B cell (primary cell): ENCODE results near the gene ITIH3. TPM values are rescaled to one million over a fixed set of nuclear protein-coding genes. Genes with fewer than 3 reads are reported as not detected.

Experiments
- ATAC-seq: fragments of 200-7000 bp; cut with Tn5 transposase; one replicate; pipeline ENCODE4 v1.10.0; 2021; ENCODE audit warnings: low read depth, mild to moderate bottlenecking, moderate number of reproducible peaks, moderate library complexity
- CTCF ChIA-PET: fragments of 350-600 bp; sonication (Branson Sonifier 250); formaldehyde crosslinking; loops from one replicate; lab custom pipeline; 2021; ENCODE audit warnings: antibody characterized with exemption, inconsistent platforms; lab: Charles Lee
- POLR2A ChIA-PET: fragments of 350-600 bp; sonication (Branson Sonifier 250); formaldehyde crosslinking; loops from one replicate; lab custom pipeline; 2021; ENCODE audit warnings: antibody characterized with exemption; lab: Charles Lee
- DNase-seq: peaks from one replicate; pipeline ENCODE4 v3.0.0; 2013
- H2AFZ ChIP-seq: 2 replicates; pipeline ENCODE4 v1.6.1; 2012; ENCODE audit warnings: mild to moderate bottlenecking, low read depth, low read length; ENCODE audit not compliant: insufficient read depth, poor library complexity, severe bottlenecking
- H3K27ac ChIP-seq, 2 donors: 1 replicate in 1 of 2; 2 replicates in 1 of 2; pipeline ENCODE4 v1.5.1; 2012 to 2013; ENCODE audit warnings: low read length in 2 of 2, mild to moderate bottlenecking in 2 of 2, moderate library complexity in 1 of 2
- H3K27me3 ChIP-seq, 4 experiments: fragments of 200-600 bp in 1 of 4; sonication (generic) in 1 of 4; replicated peaks in 1 of 4; 1 replicate in 2 of 4; 2 replicates in 2 of 4; pipeline versions ENCODE4 v1.6.1 to v1.7.0; 2013 to 2016; ENCODE audit warnings: low read length in 3 of 4, mild to moderate bottlenecking in 2 of 4, mixed read lengths in 1 of 4, moderate library complexity in 1 of 4; ENCODE audit not compliant: insufficient read depth in 4 of 4, control insufficient read depth in 3 of 4; ENCODE audit errors: control extremely low read depth in 1 of 4
- H3K36me3 ChIP-seq, 2 experiments: replicated peaks in 1 of 2; 1 replicate in 1 of 2; 2 replicates in 1 of 2; pipeline versions ENCODE4 v1.6.1 to v1.7.1; 2013; ENCODE audit warnings: low read length in 1 of 2; ENCODE audit not compliant: insufficient read depth in 2 of 2, control insufficient read depth in 1 of 2; ENCODE audit errors: control extremely low read depth in 1 of 2, extremely low read depth in 1 of 2
- H3K4me1 ChIP-seq, 2 donors: fragments of 200-600 bp in 1 of 2; sonication (generic) in 1 of 2; 1 replicate in 1 of 2; 2 replicates in 1 of 2; pipeline versions ENCODE4 v1.5.1 to v1.6.1; 2013 to 2017; ENCODE audit warnings: low read length in 2 of 2; ENCODE audit not compliant: control insufficient read depth in 2 of 2, insufficient read depth in 2 of 2
- H3K4me2 ChIP-seq: replicated peaks from 2 replicates; pipeline ENCODE3; 2012; ENCODE audit warnings: mild to moderate bottlenecking, low read depth, low read length; ENCODE audit not compliant: poor library complexity, severe bottlenecking
- H3K4me3 ChIP-seq, 5 experiments: fragments of 200-600 bp in 1 of 5; sonication (generic) in 1 of 5; 1 replicate in 3 of 5; 2 replicates in 2 of 5; pipeline versions ENCODE4 v1.5.1 to v1.7.0; 2011 to 2016; ENCODE audit warnings: low read length in 4 of 5, mild to moderate bottlenecking in 4 of 5, low read depth in 2 of 5, control low read depth in 1 of 5, moderate library complexity in 1 of 5; ENCODE audit not compliant: insufficient read depth in 1 of 5; ENCODE audit errors: control extremely low read depth in 1 of 5, extremely low read depth in 1 of 5
- H3K79me2 ChIP-seq: fragments of 200-600 bp; sonication (generic); one replicate; pipeline ENCODE4 v1.6.0; 2016; ENCODE audit warnings: low read length; ENCODE audit not compliant: control insufficient read depth, insufficient read depth
- H3K9ac ChIP-seq: fragments of 200-600 bp; sonication (generic); 2 replicates; pipeline ENCODE4 v1.6.1; 2017; ENCODE audit warnings: mild to moderate bottlenecking, low read length, moderate library complexity
- H3K9me3 ChIP-seq, 3 donors: one replicate each; pipeline versions ENCODE4 v1.6.1 to v1.7.1; 2013; ENCODE audit warnings: low read length in 2 of 3; ENCODE audit not compliant: control insufficient read depth in 2 of 3, insufficient read depth in 1 of 3; ENCODE audit errors: control extremely low read depth in 1 of 3
- H4K20me1 ChIP-seq: 2 replicates; pipeline ENCODE4 v1.6.0; 2012; ENCODE audit warnings: mild to moderate bottlenecking, low read length; ENCODE audit not compliant: insufficient read depth, control insufficient read depth, poor library complexity, severe bottlenecking
- H3K27ac Mint-ChIP-seq: one replicate; pipeline ENCODE4 v1.8.0; 2021; ENCODE audit warnings: mixed read lengths
- H3K27me3 Mint-ChIP-seq: one replicate; pipeline ENCODE4 v1.8.0; 2021; ENCODE audit warnings: mixed read lengths
- H3K4me1 Mint-ChIP-seq: one replicate; pipeline ENCODE4 v1.8.0; 2021; ENCODE audit warnings: mixed read lengths
- H3K4me3 Mint-ChIP-seq: one replicate; pipeline ENCODE4 v1.8.0; 2021; ENCODE audit warnings: mixed read lengths
- H3K9me3 Mint-ChIP-seq: one replicate; pipeline ENCODE4 v1.8.0; 2022; ENCODE audit warnings: mixed read lengths; ENCODE audit not compliant: insufficient read depth
- CTCF ChIP-seq: fragments of 200-600 bp; IDR thresholded peaks from one replicate; pipeline ENCODE4 v1.8.0; 2022; ENCODE audit warnings: antibody characterized with exemption, mild to moderate bottlenecking
- EZH2 ChIP-seq: IDR thresholded peaks from 2 replicates; pipeline ENCODE4 v1.6.1; 2012; ENCODE audit warnings: borderline replicate concordance, low read depth, mild to moderate bottlenecking, moderate library complexity, low read length; ENCODE audit not compliant: insufficient read depth, poor library complexity, severe bottlenecking
- WGBS: methylation state at CpG from one replicate; pipeline ENCODE4 v1.1.5; 2013; ENCODE audit warnings: missing lambda C conversion rate; ENCODE audit not compliant: insufficient coverage; 5-methylcytosine and 5-hydroxymethylcytosine counted together
- intact Hi-C: fragments of 100-400 bp; cut with micrococcal nuclease; formaldehyde crosslinking; loops from one replicate; pipeline ENCODE4 v1.10.0; 2022
- polyA plus RNA-seq: library from polyadenylated mRNA; depleted of rRNA; stranded (reverse); fragments of >200 nt; gene quantifications from 2 replicates; pipeline ENCODE4 v1.2.3, GENCODE V29; 2012
- total RNA-seq, 2 donors: library from RNA; stranded (reverse); fragments of 120-200 nt in 1 of 2; gene quantifications; 1 replicate in 1 of 2; 2 replicates in 1 of 2; pipeline versions ENCODE4 v1.2.3 to v1.2.4, GENCODE V29; 2013 to 2022

The ITIH3 gene
- total and polyA plus RNA-seq, 2 donors (not counting 1 experiment from before 2014, with no cell fraction given): not detected

GRCh38 chr3:52827866-52828376 lies 33.3 kb downstream of the ITIH3 start:
- Mint-ChIP-seq H3K27me3 (no peaks in the 10 kb centered on the region), H3K4me1 (no peaks in the 10 kb centered on the region), H3K9me3 (no peaks in the 10 kb centered on the region), H3K27ac (no peak overlapping the region), H3K4me3 (no peak overlapping the region)
- H3K4me2 ChIP-seq: no peak overlapping the region
- no peaks in the 10 kb centered on the region for H4K20me1 ChIP-seq
- no peak overlapping the region for H3K4me3 ChIP-seq
- DNase-seq (no peak), ATAC-seq (no peak)
- H3K9me3 ChIP-seq: no peaks in the 10 kb centered on the region
- no peak overlapping the region for H3K9ac ChIP-seq
- H3K79me2 ChIP-seq: no peaks in the 10 kb centered on the region
- H3K36me3 ChIP-seq: peaks cover 0 to 2% of the 10 kb centered on the region in 2 experiments
- no peak overlapping the region for H3K27ac ChIP-seq
- ChIA-PET POLR2A (no interaction called here), CTCF (no interaction called here)
- H3K4me1 ChIP-seq: no peaks in the 10 kb centered on the region
- H2AFZ ChIP-seq: no peak overlapping the region
- no peaks in the 10 kb centered on the region for H3K27me3 ChIP-seq
- TF ChIP-seq EZH2 (no peak), CTCF (no peak)
- 87% methylated on average over 6 of the region's 10 CpGs for WGBS
- intact Hi-C loops: no loop called here

DNA sequence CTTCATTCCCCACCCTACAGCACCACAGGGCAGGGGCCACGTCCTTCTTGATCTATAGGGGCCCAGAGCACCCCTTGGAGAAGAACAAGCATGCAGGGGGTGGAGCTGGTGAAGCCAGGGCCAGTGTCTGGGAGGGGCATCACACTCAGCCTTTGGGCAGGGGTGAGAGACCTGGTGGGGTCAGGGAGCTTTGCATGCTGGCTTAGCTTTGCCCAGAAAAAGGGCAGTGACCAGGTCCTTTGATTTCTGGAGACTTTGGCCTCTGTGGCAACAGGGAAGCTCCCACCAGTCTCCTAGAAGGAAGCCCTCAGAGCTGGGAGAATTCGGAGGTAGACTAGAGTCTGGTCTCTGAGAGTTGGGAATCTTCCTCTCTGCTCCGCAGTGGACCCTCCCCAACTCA lies 34.9 kb downstream of the ITIH3 start:
- Mint-ChIP-seq H3K27me3 (no peaks in the 10 kb centered on the region), H3K9me3 (no peaks in the 10 kb centered on the region), H3K4me3 (no peak overlapping the region), H3K27ac (no peak overlapping the region), H3K4me1 (no peaks in the 10 kb centered on the region)
- Histone ChIP-seq H3K27ac (no peak overlapping the region), H3K36me3 (peaks cover 0 to 2% of the 10 kb centered on the region in 2 experiments), H3K9me3 (no peaks in the 10 kb centered on the region), H3K4me2 (no peak overlapping the region), H4K20me1 (no peaks in the 10 kb centered on the region), H3K27me3 (no peaks in the 10 kb centered on the region), H2AFZ (no peak overlapping the region), H3K4me3 (no peak overlapping the region), H3K9ac (no peak overlapping the region), H3K79me2 (no peaks in the 10 kb centered on the region), H3K4me1 (no peaks in the 10 kb centered on the region)
- TF ChIP-seq EZH2: no peak
- TF ChIP-seq CTCF: no peak
- POLR2A ChIA-PET: no interaction called here
- WGBS: 93% methylated on average over 3 of the region's 3 CpGs
- CTCF ChIA-PET: no interaction called here
- intact Hi-C loops: no loop called here
- DNase-seq: no peak
- ATAC-seq: no peak
